Activated T-cell treated with anti-CD3 and anti-CD28 coated beads, Interleukin-2, amount 50 U/mL, for 24 hours (primary cell): ENCODE results near the gene SGMS1.
"Not testable (repeated sequence)": the region's sequence is repeated elsewhere in the genome, so short reads cannot be mapped to it uniquely, and the experiment has no call there.

ENCODE experiments used
- DNase-seq: peaks from one replicate; pipeline ENCODE4 v3.0.0-alpha.2; 2020
- H3K27ac Mint-ChIP-seq: 2 replicates; pipeline ENCODE4 v1.8.0; 2020; ENCODE audit warnings: mild to moderate bottlenecking, mixed read lengths
- H3K27me3 Mint-ChIP-seq: 2 replicates; pipeline ENCODE4 v1.8.0; 2020; ENCODE audit warnings: mixed read lengths
- H3K36me3 Mint-ChIP-seq: 2 replicates; pipeline ENCODE4 v1.8.0; 2020; ENCODE audit warnings: low read depth, mixed read lengths
- H3K4me1 Mint-ChIP-seq: 2 replicates; pipeline ENCODE4 v1.8.0; 2020; ENCODE audit warnings: low read depth, mixed read lengths
- H3K4me3 Mint-ChIP-seq: 2 replicates; pipeline ENCODE4 v1.8.0; 2020; ENCODE audit warnings: mild to moderate bottlenecking, moderate library complexity, mixed read lengths
- H3K9me3 Mint-ChIP-seq: 2 replicates; pipeline ENCODE4 v1.8.0; 2020; ENCODE audit warnings: mixed read lengths

The SGMS1 gene

GRCh38 chr10:50648935-50649227 is 25.1 kb upstream of the SGMS1 start:
- no peak overlapping the region for H3K27ac Mint-ChIP-seq

GRCh38 chr10:50648089-50648934 is 24.6 kb upstream of the SGMS1 start:
- Mint-ChIP-seq H3K4me3 (no peak overlapping the region), H3K4me1 (peaks cover 7% of the 10 kb centered on the region), H3K36me3 (no peaks in the 10 kb centered on the region), H3K27ac (no peak overlapping the region), H3K9me3 (no peaks in the 10 kb centered on the region), H3K27me3 (no peaks in the 10 kb centered on the region)
- no peak for DNase-seq

More at GRCh38 chr10:50648935-50649227, 25.1 kb upstream of the SGMS1 start:
- Mint-ChIP-seq H3K27me3 (no peaks in the 10 kb centered on the region), H3K4me1 (peaks cover 12% of the 10 kb centered on the region), H3K36me3 (no peaks in the 10 kb centered on the region), H3K4me3 (no peak overlapping the region), H3K9me3 (no peaks in the 10 kb centered on the region)
- no peak for DNase-seq

GRCh38 chr10:50647350-50647749 is 23.6 kb upstream of the SGMS1 start:
- H3K27me3 Mint-ChIP-seq, H3K27ac Mint-ChIP-seq, DNase-seq, H3K36me3 Mint-ChIP-seq, H3K4me3 Mint-ChIP-seq, H3K4me1 Mint-ChIP-seq, H3K9me3 Mint-ChIP-seq: not testable (repeated sequence)

GRCh38 chr10:50645236-50645635 is 21.5 kb upstream of the SGMS1 start:
- no peak for DNase-seq
- peaks cover 2% of the 10 kb centered on the region for H3K4me1 Mint-ChIP-seq
- H3K36me3 Mint-ChIP-seq, result no peaks in the 10 kb centered on the region
- no peak overlapping the region for H3K27ac Mint-ChIP-seq
- H3K27me3 Mint-ChIP-seq, result no peaks in the 10 kb centered on the region
- H3K4me3 Mint-ChIP-seq, result no peak overlapping the region
- H3K9me3 Mint-ChIP-seq, result no peaks in the 10 kb centered on the region

- peaks cover 5% of the 10 kb centered on the region for H3K27me3 Mint-ChIP-seq
- no peak overlapping the region for H3K4me3 Mint-ChIP-seq
- H3K36me3 Mint-ChIP-seq, result no peaks in the 10 kb centered on the region
- no peaks in the 10 kb centered on the region for H3K9me3 Mint-ChIP-seq
- peaks cover 19% of the 10 kb centered on the region for H3K4me1 Mint-ChIP-seq
- DNase-seq, result no peak
- H3K27ac Mint-ChIP-seq, result no peak overlapping the region
These were observed 17.9 kb upstream of the SGMS1 start for GRCh38 chr10:50641626-50642025.

- Mint-ChIP-seq H3K27me3 (peaks cover 7% of the 10 kb centered on the region), H3K9me3 (no peaks in the 10 kb centered on the region), H3K36me3 (no peaks in the 10 kb centered on the region), H3K27ac (no peak overlapping the region), H3K4me3 (no peak overlapping the region), H3K4me1 (peaks cover 33% of the 10 kb centered on the region)
- no peak for DNase-seq
These were observed 16.5 kb upstream of the SGMS1 start for GRCh38 chr10:50640238-50640637.

- H3K9me3 Mint-ChIP-seq, result no peaks in the 10 kb centered on the region
- peaks cover 35% of the 10 kb centered on the region for H3K4me1 Mint-ChIP-seq
- peak; percentile 37 for DNase-seq
- H3K36me3 Mint-ChIP-seq, result no peaks in the 10 kb centered on the region
- H3K27me3 Mint-ChIP-seq, result peaks cover 13% of the 10 kb centered on the region
- H3K27ac Mint-ChIP-seq, result peak overlapping the region; percentile 77
- H3K4me3 Mint-ChIP-seq, result peak overlapping the region; percentile 51
These were observed 13.1 kb upstream of the SGMS1 start for GRCh38 chr10:50636618-50637579.

- no peak overlapping the region for H3K4me3 Mint-ChIP-seq
- DNase-seq, result no peak
- H3K4me1 Mint-ChIP-seq, result peaks cover 36% of the 10 kb centered on the region
- H3K27me3 Mint-ChIP-seq, result peaks cover 13% of the 10 kb centered on the region
- H3K27ac Mint-ChIP-seq, result no peak overlapping the region
- H3K36me3 Mint-ChIP-seq, result no peaks in the 10 kb centered on the region
- no peaks in the 10 kb centered on the region for H3K9me3 Mint-ChIP-seq
These were observed 11.5 kb upstream of the SGMS1 start for GRCh38 chr10:50635286-50635685.

- DNase-seq, result no peak
- no peaks in the 10 kb centered on the region for H3K36me3 Mint-ChIP-seq
- no peak overlapping the region for H3K4me3 Mint-ChIP-seq
- H3K27ac Mint-ChIP-seq, result no peak overlapping the region
- no peaks in the 10 kb centered on the region for H3K9me3 Mint-ChIP-seq
- peaks cover 44% of the 10 kb centered on the region for H3K4me1 Mint-ChIP-seq
- peaks cover 13% of the 10 kb centered on the region for H3K27me3 Mint-ChIP-seq
These were observed 10.7 kb upstream of the SGMS1 start for GRCh38 chr10:50634479-50634878.

- DNase-seq, result no peak
- peaks cover 8% of the 10 kb centered on the region for H3K27me3 Mint-ChIP-seq
- H3K4me1 Mint-ChIP-seq, result peaks cover 34% of the 10 kb centered on the region
- H3K4me3 Mint-ChIP-seq, result no peak overlapping the region
- no peak overlapping the region for H3K27ac Mint-ChIP-seq
- no peaks in the 10 kb centered on the region for H3K36me3 Mint-ChIP-seq
- H3K9me3 Mint-ChIP-seq, result no peaks in the 10 kb centered on the region
These were observed 7.3 kb upstream of the SGMS1 start for GRCh38 chr10:50631052-50631451.

- Mint-ChIP-seq H3K4me3 (peak overlapping the region; percentile 27), H3K27ac (peak overlapping the region; percentile 93), H3K4me1 (peaks cover 31% of the 10 kb centered on the region), H3K36me3 (peaks cover 4% of the 10 kb centered on the region), H3K9me3 (no peaks in the 10 kb centered on the region), H3K27me3 (peaks cover 3% of the 10 kb centered on the region)
- DNase-seq, result peak; percentile 43
These were observed 5.9 kb upstream of the SGMS1 start for GRCh38 chr10:50629495-50630122.

GRCh38 chr10:50627896-50628295 is 4.1 kb upstream of the SGMS1 start:
- DNase-seq, result no peak
- Mint-ChIP-seq H3K36me3 (peaks cover 8% of the 10 kb centered on the region), H3K27ac (no peak overlapping the region), H3K4me3 (no peak overlapping the region), H3K27me3 (no peaks in the 10 kb centered on the region), H3K9me3 (no peaks in the 10 kb centered on the region), H3K4me1 (peaks cover 29% of the 10 kb centered on the region)

- H3K27me3 Mint-ChIP-seq, result no peaks in the 10 kb centered on the region
- peaks cover 11% of the 10 kb centered on the region for H3K36me3 Mint-ChIP-seq
- H3K4me1 Mint-ChIP-seq, result peaks cover 32% of the 10 kb centered on the region
- no peak for DNase-seq
- no peak overlapping the region for H3K27ac Mint-ChIP-seq
- no peaks in the 10 kb centered on the region for H3K9me3 Mint-ChIP-seq
- H3K4me3 Mint-ChIP-seq, result no peak overlapping the region
These were observed 3.7 kb upstream of the SGMS1 start for GRCh38 chr10:50627443-50627842.

- peak overlapping the region; percentile 87 for H3K4me3 Mint-ChIP-seq
- H3K9me3 Mint-ChIP-seq, result no peaks in the 10 kb centered on the region
- H3K4me1 Mint-ChIP-seq, result peaks cover 49% of the 10 kb centered on the region
- peaks cover 11% of the 10 kb centered on the region for H3K36me3 Mint-ChIP-seq
- DNase-seq, result no peak
- no peaks in the 10 kb centered on the region for H3K27me3 Mint-ChIP-seq
- peak overlapping the region; percentile 93 for H3K27ac Mint-ChIP-seq
These were observed 1.9 kb upstream of the SGMS1 start for GRCh38 chr10:50625649-50626132.
